Astrocyte (in vitro differentiated cells and primary cell): Measurements from ENCODE around the gene HOXA10. TPM values are rescaled to one million over a fixed set of nuclear protein-coding genes. Genes with fewer than 3 reads are reported as not detected.

Experiments used
- DNase-seq: peaks from one replicate; pipeline ENCODE4 v3.0.0-alpha.2; 2010; ENCODE audit warnings: low read depth
- FAIRE-seq: peaks from 2 replicates; lab custom pipeline; 2011; peaks lifted over from hg19 to GRCh38; lab: Jason Lieb, UNC
- H2AFZ ChIP-seq: 2 replicates; pipeline ENCODE4 v1.6.0; 2012; ENCODE audit warnings: low read depth, low read length, inconsistent platforms
- H3K27ac ChIP-seq: 2 replicates; pipeline ENCODE4 v1.5.1; 2011; ENCODE audit warnings: low read depth, low read length, inconsistent platforms
- H3K27me3 ChIP-seq: 2 replicates; pipeline ENCODE4 v1.6.0; 2011; ENCODE audit warnings: low read length, inconsistent platforms; ENCODE audit not compliant: insufficient read depth
- H3K36me3 ChIP-seq: 2 replicates; pipeline ENCODE4 v1.5.1; 2011; ENCODE audit warnings: low read length, inconsistent platforms; ENCODE audit not compliant: insufficient read depth
- H3K4me1 ChIP-seq: 2 replicates; pipeline ENCODE4 v1.5.1; 2011; ENCODE audit warnings: low read length, inconsistent platforms; ENCODE audit not compliant: insufficient read depth
- H3K4me2 ChIP-seq: 2 replicates; pipeline ENCODE4 v1.6.0; 2012; ENCODE audit warnings: low read length, inconsistent platforms
- H3K4me3 ChIP-seq: 2 replicates; pipeline ENCODE4 v1.5.1; 2011; ENCODE audit warnings: low read depth, mild to moderate bottlenecking, low read length, inconsistent platforms; ENCODE audit not compliant: insufficient read depth
- H3K79me2 ChIP-seq: 2 replicates; pipeline ENCODE4 v1.6.0; 2012; ENCODE audit warnings: mild to moderate bottlenecking, low read length, inconsistent platforms; ENCODE audit not compliant: insufficient read depth
- H3K9ac ChIP-seq: 2 replicates; pipeline ENCODE4 v1.6.0; 2012; ENCODE audit warnings: mild to moderate bottlenecking, low read length, inconsistent platforms
- H3K9me3 ChIP-seq: 2 replicates; pipeline ENCODE4 v1.5.1; 2012; ENCODE audit warnings: low read depth, mild to moderate bottlenecking, low read length, inconsistent platforms; ENCODE audit not compliant: insufficient read depth
- H4K20me1 ChIP-seq: 2 replicates; pipeline ENCODE4 v1.6.0; 2012; ENCODE audit warnings: low read length, inconsistent platforms; ENCODE audit not compliant: insufficient read depth
- H3K27ac Mint-ChIP-seq: one replicate; pipeline ENCODE4 v1.8.0; 2021; ENCODE audit warnings: mild to moderate bottlenecking, mixed read lengths; ENCODE audit not compliant: unreplicated experiment
- H3K27me3 Mint-ChIP-seq: one replicate; pipeline ENCODE4 v1.8.0; 2021; ENCODE audit warnings: low read depth, mixed read lengths; ENCODE audit not compliant: unreplicated experiment
- H3K36me3 Mint-ChIP-seq: one replicate; pipeline ENCODE4 v1.8.0; 2021; ENCODE audit warnings: low read depth, mixed read lengths; ENCODE audit not compliant: unreplicated experiment
- H3K4me1 Mint-ChIP-seq: one replicate; pipeline ENCODE4 v1.8.0; 2021; ENCODE audit warnings: low read depth, mixed read lengths; ENCODE audit not compliant: unreplicated experiment
- H3K4me3 Mint-ChIP-seq: one replicate; pipeline ENCODE4 v1.8.0; 2021; ENCODE audit warnings: mild to moderate bottlenecking, moderate library complexity, mixed read lengths; ENCODE audit not compliant: unreplicated experiment
- H3K9me3 Mint-ChIP-seq: one replicate; pipeline ENCODE4 v1.8.0; 2021; ENCODE audit warnings: mild to moderate bottlenecking, mixed read lengths; ENCODE audit not compliant: unreplicated experiment
- EZH2 ChIP-seq: IDR thresholded peaks from 2 replicates; pipeline ENCODE4 v1.6.1; 2012; ENCODE audit warnings: mild to moderate bottlenecking, low read length, inconsistent platforms; ENCODE audit not compliant: insufficient read depth
- total RNA-seq: library from RNA; stranded (reverse); gene quantifications from 2 replicates; pipeline ENCODE4 v1.2.1, GENCODE V29; 2021
- TF ChIP-seq, protein P1 (sequence below): IDR thresholded peaks from 2 replicates; pipeline ENCODE4 v1.5.1; 2011; ENCODE audit warnings: low read depth, mild to moderate bottlenecking, inconsistent platforms, low read length, moderate library complexity; ENCODE audit not compliant: insufficient read depth

The HOXA10 gene
- total RNA-seq, 1 donor from 2014 or later, result not detected

DNA sequence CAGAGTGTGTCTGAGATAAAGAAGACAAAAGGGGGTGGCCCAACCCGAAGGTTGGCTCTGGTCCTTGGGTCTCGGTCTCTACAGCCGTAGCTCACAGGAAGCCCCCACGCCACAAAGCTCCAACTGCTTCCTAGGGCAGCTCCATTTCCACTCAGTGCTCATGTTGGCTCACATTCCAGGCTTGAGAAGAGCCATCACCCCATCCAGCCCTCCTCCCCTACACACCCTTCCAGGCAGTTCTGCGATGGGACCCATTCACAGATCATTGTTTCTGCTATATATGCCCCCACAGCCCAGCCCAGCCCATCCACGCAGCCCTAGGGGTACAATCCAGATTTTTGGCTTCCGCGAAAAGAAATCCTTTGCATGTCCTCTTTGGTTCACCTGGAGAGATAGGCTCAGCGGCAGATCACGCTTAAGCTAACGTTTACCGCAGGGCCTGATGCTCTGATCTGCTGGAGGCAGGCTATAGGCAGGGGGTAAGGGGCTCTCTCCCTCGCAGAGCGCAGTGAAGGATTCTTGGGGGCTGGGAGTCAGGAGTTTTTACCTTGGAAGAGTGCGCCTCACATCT lies 17.1 kb upstream of the HOXA10 start:
- Histone ChIP-seq H4K20me1 (peaks cover 9% of the 10 kb centered on the region), H3K79me2 (no peaks in the 10 kb centered on the region), H3K9ac (no peak overlapping the region), H3K4me3 (no peak overlapping the region), H2AFZ (no peak overlapping the region), H3K27ac (no peak overlapping the region), H3K4me2 (no peak overlapping the region), H3K27me3 (peaks cover 99% of the 10 kb centered on the region), H3K4me1 (peaks cover 3% of the 10 kb centered on the region), H3K9me3 (peaks cover 3% of the 10 kb centered on the region), H3K36me3 (no peaks in the 10 kb centered on the region)
- DNase-seq (no peak), FAIRE-seq (no peak)
- no peak for TF ChIP-seq EZH2
- TF ChIP-seq, protein P1, sequence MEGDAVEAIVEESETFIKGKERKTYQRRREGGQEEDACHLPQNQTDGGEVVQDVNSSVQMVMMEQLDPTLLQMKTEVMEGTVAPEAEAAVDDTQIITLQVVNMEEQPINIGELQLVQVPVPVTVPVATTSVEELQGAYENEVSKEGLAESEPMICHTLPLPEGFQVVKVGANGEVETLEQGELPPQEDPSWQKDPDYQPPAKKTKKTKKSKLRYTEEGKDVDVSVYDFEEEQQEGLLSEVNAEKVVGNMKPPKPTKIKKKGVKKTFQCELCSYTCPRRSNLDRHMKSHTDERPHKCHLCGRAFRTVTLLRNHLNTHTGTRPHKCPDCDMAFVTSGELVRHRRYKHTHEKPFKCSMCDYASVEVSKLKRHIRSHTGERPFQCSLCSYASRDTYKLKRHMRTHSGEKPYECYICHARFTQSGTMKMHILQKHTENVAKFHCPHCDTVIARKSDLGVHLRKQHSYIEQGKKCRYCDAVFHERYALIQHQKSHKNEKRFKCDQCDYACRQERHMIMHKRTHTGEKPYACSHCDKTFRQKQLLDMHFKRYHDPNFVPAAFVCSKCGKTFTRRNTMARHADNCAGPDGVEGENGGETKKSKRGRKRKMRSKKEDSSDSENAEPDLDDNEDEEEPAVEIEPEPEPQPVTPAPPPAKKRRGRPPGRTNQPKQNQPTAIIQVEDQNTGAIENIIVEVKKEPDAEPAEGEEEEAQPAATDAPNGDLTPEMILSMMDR, result no peak
- H3K4me3 Mint-ChIP-seq, result no peak overlapping the region
- peaks cover 17% of the 10 kb centered on the region for H3K9me3 Mint-ChIP-seq
- H3K27ac Mint-ChIP-seq, result no peak overlapping the region
- H3K36me3 Mint-ChIP-seq, result no peaks in the 10 kb centered on the region
- H3K4me1 Mint-ChIP-seq, result no peaks in the 10 kb centered on the region
- peaks cover 90% of the 10 kb centered on the region for H3K27me3 Mint-ChIP-seq

DNA sequence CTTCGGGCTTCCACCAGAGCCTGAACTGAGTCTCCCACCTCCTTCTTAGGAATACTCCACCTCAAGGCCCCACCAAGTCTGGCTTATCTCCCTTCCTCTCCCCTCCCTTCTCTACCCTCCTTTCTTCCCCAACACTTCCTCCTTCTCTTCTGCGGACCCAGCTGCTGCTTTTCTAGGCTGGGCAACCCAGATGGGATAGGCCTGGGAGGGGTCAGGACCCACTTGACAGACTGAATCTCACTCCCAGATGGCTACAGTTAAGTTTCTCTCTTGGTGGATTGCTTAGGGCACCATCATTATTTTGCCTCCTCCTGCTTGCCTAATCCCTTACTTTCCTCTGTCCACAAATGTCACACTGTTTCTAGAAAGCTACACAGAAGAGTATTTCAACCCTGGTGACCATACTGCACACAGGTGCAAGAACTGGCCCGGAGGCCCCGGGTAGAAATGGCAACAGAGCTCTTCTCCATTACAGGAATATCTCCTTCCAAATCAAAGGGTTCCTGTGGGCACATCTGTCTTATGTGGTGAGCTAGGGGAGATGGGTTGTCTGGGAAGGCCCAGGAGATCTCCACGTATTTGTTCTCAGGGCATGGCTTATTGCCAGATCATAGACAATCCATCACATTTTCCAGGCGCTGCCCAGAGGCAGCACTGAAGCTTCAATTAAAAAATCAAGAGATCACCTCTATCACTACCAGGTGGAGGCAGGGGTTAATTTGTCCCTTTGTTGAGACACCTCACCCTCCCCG lies 16.1 kb upstream of the HOXA10 start:
- peaks cover 15% of the 10 kb centered on the region for H4K20me1 ChIP-seq
- H2AFZ ChIP-seq, result no peak overlapping the region
- no peak overlapping the region for H3K4me3 Mint-ChIP-seq
- H3K4me1 Mint-ChIP-seq, result no peaks in the 10 kb centered on the region
- H3K4me2 ChIP-seq, result no peak overlapping the region
- peaks cover 94% of the 10 kb centered on the region for H3K27me3 Mint-ChIP-seq
- DNase-seq, result no peak
- no peak overlapping the region for H3K4me3 ChIP-seq
- peaks cover 24% of the 10 kb centered on the region for H3K9me3 Mint-ChIP-seq
- peaks cover 3% of the 10 kb centered on the region for H3K4me1 ChIP-seq
- H3K9ac ChIP-seq, result no peak overlapping the region
- FAIRE-seq, result no peak
- no peaks in the 10 kb centered on the region for H3K79me2 ChIP-seq
- H3K36me3 Mint-ChIP-seq, result no peaks in the 10 kb centered on the region
- no peak overlapping the region for H3K27ac Mint-ChIP-seq
- no peak for TF ChIP-seq EZH2
- TF ChIP-seq, protein P1, result no peak
- H3K27me3 ChIP-seq, result peaks cover 99% of the 10 kb centered on the region
- no peaks in the 10 kb centered on the region for H3K36me3 ChIP-seq
- H3K9me3 ChIP-seq, result peaks cover 6% of the 10 kb centered on the region
- H3K27ac ChIP-seq, result no peak overlapping the region
